HepG2 (cell line): ENCODE results near the gene CYBC1. TPM values are rescaled to one million over a fixed set of nuclear protein-coding genes. Genes with fewer than 3 reads are reported as not detected.

Source experiments
- ATAC-seq: fragments of 200-7000 bp; cut with Tn5 transposase; 3 replicates; pipeline ENCODE4 v1.9.1; 2020; ENCODE audit warnings: mild to moderate bottlenecking, moderate library complexity
- BruUV-seq: library from RNA; stranded (reverse); fragments of 400-500 nt; replicated peaks from 2 replicates; lab custom pipeline; 2021; lab: Mats Ljungman, UMichigan
- CTCF ChIA-PET: fragments of 300-600 bp; formaldehyde crosslinking; extraction: SDS; loops from one replicate; lab custom pipeline; 2021; ENCODE audit warnings: low total read pairs, inconsistent platforms, low intra/inter-chr PET ratio; lab: Yijun Ruan, JAX
- POLR2A ChIA-PET: fragments of 350-600 bp; sonication (Branson Sonifier 250); formaldehyde crosslinking; loops from one replicate; lab custom pipeline; 2020; ENCODE audit warnings: antibody characterized with exemption, inconsistent platforms; lab: Yijun Ruan, JAX
- DNase-seq: peaks from one replicate; pipeline ENCODE4 v3.0.0-alpha.2; 2015; ENCODE audit warnings: low spot score
- FAIRE-seq: peaks from 3 replicates; lab custom pipeline; 2011; peaks lifted over from hg19 to GRCh38; lab: Jason Lieb, UNC
- H2AFZ ChIP-seq: one replicate; pipeline ENCODE4 v1.6.1; 2011; ENCODE audit warnings: low read length, inconsistent platforms
- H3K27ac ChIP-seq: fragments of 300-600 bp; 3 replicates; pipeline ENCODE4 v1.8.0; 2011; ENCODE audit warnings: mixed run types, mild to moderate bottlenecking, mixed read lengths, low read length, inconsistent platforms; ENCODE audit not compliant: insufficient read depth; ENCODE audit errors: extremely low read length
- H3K27me3 ChIP-seq, 2 experiments: fragments of 200-600 bp in 1 of 2; 2 replicates in 1 of 2; 3 replicates in 1 of 2; pipeline versions ENCODE4 v1.6.0 to v1.8.0; 2011; ENCODE audit warnings: low read length in 2 of 2, mild to moderate bottlenecking in 2 of 2, moderate library complexity in 2 of 2, inconsistent platforms in 1 of 2; ENCODE audit not compliant: insufficient read depth in 2 of 2, control insufficient read depth in 1 of 2
- H3K36me3 ChIP-seq, 2 experiments: fragments of 200-600 bp in 1 of 2; replicated peaks in 1 of 2; 2 replicates in 1 of 2; 3 replicates in 1 of 2; pipeline versions ENCODE4 v1.5.1 to v1.8.0; 2011; ENCODE audit warnings: low read length in 2 of 2, inconsistent platforms in 1 of 2; ENCODE audit not compliant: insufficient read depth in 2 of 2, control insufficient read depth in 1 of 2
- H3K4me1 ChIP-seq: 2 replicates; pipeline ENCODE4 v1.5.1; 2012; ENCODE audit warnings: low read length, inconsistent platforms; ENCODE audit not compliant: insufficient read depth
- H3K4me2 ChIP-seq: 2 replicates; pipeline ENCODE4 v1.6.0; 2011; ENCODE audit warnings: low read depth, low read length, inconsistent platforms
- H3K4me3 ChIP-seq, 3 experiments: fragments of 200-600 bp in 1 of 3; sonication (generic), shearing (Covaris generic) in 1 of 3; replicated peaks in 1 of 3; 2 replicates each; pipeline ENCODE4 v1.5.1; 2011 to 2016; ENCODE audit warnings: low read length in 3 of 3, inconsistent platforms in 2 of 3, low read depth in 2 of 3, mild to moderate bottlenecking in 2 of 3, control low read depth in 1 of 3, mixed read lengths in 1 of 3; ENCODE audit not compliant: insufficient read depth in 1 of 3
- H3K79me2 ChIP-seq: one replicate; pipeline ENCODE4 v1.6.1; 2011; ENCODE audit warnings: low read length, inconsistent platforms; ENCODE audit not compliant: insufficient read depth
- H3K9ac ChIP-seq: 2 replicates; pipeline ENCODE4 v1.6.0; 2011; ENCODE audit warnings: mild to moderate bottlenecking, low read depth, low read length, inconsistent platforms; ENCODE audit not compliant: insufficient read depth
- H3K9me3 ChIP-seq: 2 replicates; pipeline ENCODE4 v1.5.1; 2012; ENCODE audit warnings: mild to moderate bottlenecking, low read length
- H4K20me1 ChIP-seq: 2 replicates; pipeline ENCODE4 v1.6.0; 2011; ENCODE audit warnings: inconsistent platforms, mild to moderate bottlenecking, low read length, moderate library complexity; ENCODE audit not compliant: insufficient read depth
- HOXA7 ChIP-seq: sonication (generic); formaldehyde crosslinking; IDR thresholded peaks from 2 replicates; pipeline ENCODE4 v1.8.1; 2022; ENCODE audit warnings: mild to moderate bottlenecking, missing genetic modification reagents, moderate library complexity
- KLF15 ChIP-seq: sonication (generic); formaldehyde crosslinking; IDR thresholded peaks from 2 replicates; pipeline ENCODE4 v1.8.1; 2023; ENCODE audit warnings: borderline replicate concordance, mild to moderate bottlenecking, inconsistent platforms, missing genetic modification reagents, mixed read lengths
- MED8 ChIP-seq: sonication (generic); formaldehyde crosslinking; IDR thresholded peaks from 2 replicates; pipeline ENCODE4 v1.8.1; 2023; ENCODE audit warnings: mild to moderate bottlenecking, missing genetic modification reagents; ENCODE audit not compliant: insufficient replicate concordance
- MZF1 ChIP-seq: sonication (generic); formaldehyde crosslinking; IDR thresholded peaks from 2 replicates; pipeline ENCODE4 v1.8.1; 2023; ENCODE audit warnings: mild to moderate bottlenecking, missing genetic modification reagents, borderline replicate concordance
- WGBS: methylation state at CpG from one replicate; pipeline ENCODE4 v1.1.6; 2017; ENCODE audit warnings: low lambda C conversion rate; 5-methylcytosine and 5-hydroxymethylcytosine counted together
- in situ Hi-C: cut with HindIII; loops from 2 replicates; pipeline ENCODE4 v1.10.0; 2017; ENCODE audit warnings: low pct_unique_long_range_greater_than_20kb; ENCODE audit not compliant: extremely low pct_ligation_motif_present
- intact Hi-C: fragments of 100-400 bp; cut with micrococcal nuclease; formaldehyde crosslinking; loops from one replicate; pipeline ENCODE4 v1.10.0; 2022; ENCODE audit not compliant: unreplicated experiment
- polyA plus RNA-seq, 8 experiments: library from polyadenylated mRNA; depleted of rRNA in 3 of 8; stranded (reverse) in 7 of 8; unstranded in 1 of 8; fragments of >200 nt; fragmentation: Illumina TruSeq in 4 of 8; extraction: Trizol in 4 of 8; gene quantifications; 2 replicates each; pipeline versions ENCODE4 v1.2.1 to v1.2.3, GENCODE V29; 2011 to 2016; ENCODE audit warnings: low read depth in 4 of 8, missing spikeins in 1 of 8, mixed read lengths in 1 of 8; ENCODE audit not compliant: insufficient read depth in 1 of 8
- total RNA-seq, 5 experiments: library from RNA; depleted of rRNA; stranded (reverse); fragments of >200 nt; fragmentation: Illumina TruSeq; extraction: Trizol; gene quantifications; 2 replicates each; pipeline ENCODE4 v1.2.3, GENCODE V29; 2016; ENCODE audit warnings: low read depth in 1 of 5
- TF ChIP-seq, protein P1 (sequence below): sonication (generic); formaldehyde crosslinking; IDR thresholded peaks from 2 replicates; pipeline ENCODE4 v1.4.0; 2020; ENCODE audit warnings: missing genetic modification reagents
- TF ChIP-seq, protein P2 (sequence below): sonication (generic); formaldehyde crosslinking; IDR thresholded peaks from 2 replicates; pipeline ENCODE4 v1.4.0; 2020; ENCODE audit warnings: low read depth, missing genetic modification reagents
- TF ChIP-seq, protein P3 (sequence below): IDR thresholded peaks from 2 replicates; pipeline ENCODE4 v1.6.1; 2016; ENCODE audit warnings: missing compliant biosample characterization, missing genetic modification reagents, borderline replicate concordance

CYBC1 gene
- total and polyA plus RNA-seq, 2 of the 13 experiments (the other 11 are each of a cell fraction or from before 2014, with no cell fraction given) = 43.4 to 44.1 TPM

DNA sequence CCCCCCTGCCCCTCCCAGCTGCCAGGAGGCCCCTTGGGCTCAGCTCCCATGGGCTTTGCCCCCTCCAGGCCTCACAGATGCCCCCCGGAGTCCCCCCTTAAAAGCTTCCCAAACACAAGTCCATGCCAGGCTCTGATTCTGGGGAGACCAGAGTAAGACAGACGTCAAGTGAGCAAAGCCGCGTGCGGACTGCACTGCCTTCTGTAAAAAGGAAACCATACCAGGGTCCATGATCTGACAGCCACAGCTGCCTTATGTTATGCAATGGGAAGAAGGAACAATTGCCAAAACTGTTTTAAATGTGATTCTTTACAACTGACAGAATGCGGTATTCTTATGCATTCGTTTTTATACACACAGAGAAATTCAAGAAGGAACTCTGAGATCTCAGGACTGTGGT is 50.3 kb downstream of the CYBC1 start:
- no peaks in the 10 kb centered on the region for H3K27me3 ChIP-seq
- DNase-seq (no peak), FAIRE-seq (no peak)
- H3K9me3 ChIP-seq = no peaks in the 10 kb centered on the region
- 90% methylated on average over 7 of the region's 7 CpGs for WGBS
- in situ Hi-C loops (no loop called here), intact Hi-C loops (no loop called here)
- CTCF ChIA-PET = no interaction called here
- no peak overlapping the region for H3K9ac ChIP-seq
- H3K27ac ChIP-seq = no peak overlapping the region
- H3K4me2 ChIP-seq = no peak overlapping the region
- H4K20me1 ChIP-seq = no peaks in the 10 kb centered on the region
- TF ChIP-seq, protein P1, sequence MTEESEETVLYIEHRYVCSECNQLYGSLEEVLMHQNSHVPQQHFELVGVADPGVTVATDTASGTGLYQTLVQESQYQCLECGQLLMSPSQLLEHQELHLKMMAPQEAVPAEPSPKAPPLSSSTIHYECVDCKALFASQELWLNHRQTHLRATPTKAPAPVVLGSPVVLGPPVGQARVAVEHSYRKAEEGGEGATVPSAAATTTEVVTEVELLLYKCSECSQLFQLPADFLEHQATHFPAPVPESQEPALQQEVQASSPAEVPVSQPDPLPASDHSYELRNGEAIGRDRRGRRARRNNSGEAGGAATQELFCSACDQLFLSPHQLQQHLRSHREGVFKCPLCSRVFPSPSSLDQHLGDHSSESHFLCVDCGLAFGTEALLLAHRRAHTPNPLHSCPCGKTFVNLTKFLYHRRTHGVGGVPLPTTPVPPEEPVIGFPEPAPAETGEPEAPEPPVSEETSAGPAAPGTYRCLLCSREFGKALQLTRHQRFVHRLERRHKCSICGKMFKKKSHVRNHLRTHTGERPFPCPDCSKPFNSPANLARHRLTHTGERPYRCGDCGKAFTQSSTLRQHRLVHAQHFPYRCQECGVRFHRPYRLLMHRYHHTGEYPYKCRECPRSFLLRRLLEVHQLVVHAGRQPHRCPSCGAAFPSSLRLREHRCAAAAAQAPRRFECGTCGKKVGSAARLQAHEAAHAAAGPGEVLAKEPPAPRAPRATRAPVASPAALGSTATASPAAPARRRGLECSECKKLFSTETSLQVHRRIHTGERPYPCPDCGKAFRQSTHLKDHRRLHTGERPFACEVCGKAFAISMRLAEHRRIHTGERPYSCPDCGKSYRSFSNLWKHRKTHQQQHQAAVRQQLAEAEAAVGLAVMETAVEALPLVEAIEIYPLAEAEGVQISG (CRISPR knock-in tag) = no peak
- no peak for TF ChIP-seq MED8 (CRISPR knock-in tag)
- no peak for TF ChIP-seq HOXA7 (CRISPR knock-in tag)
- TF ChIP-seq, protein P2, sequence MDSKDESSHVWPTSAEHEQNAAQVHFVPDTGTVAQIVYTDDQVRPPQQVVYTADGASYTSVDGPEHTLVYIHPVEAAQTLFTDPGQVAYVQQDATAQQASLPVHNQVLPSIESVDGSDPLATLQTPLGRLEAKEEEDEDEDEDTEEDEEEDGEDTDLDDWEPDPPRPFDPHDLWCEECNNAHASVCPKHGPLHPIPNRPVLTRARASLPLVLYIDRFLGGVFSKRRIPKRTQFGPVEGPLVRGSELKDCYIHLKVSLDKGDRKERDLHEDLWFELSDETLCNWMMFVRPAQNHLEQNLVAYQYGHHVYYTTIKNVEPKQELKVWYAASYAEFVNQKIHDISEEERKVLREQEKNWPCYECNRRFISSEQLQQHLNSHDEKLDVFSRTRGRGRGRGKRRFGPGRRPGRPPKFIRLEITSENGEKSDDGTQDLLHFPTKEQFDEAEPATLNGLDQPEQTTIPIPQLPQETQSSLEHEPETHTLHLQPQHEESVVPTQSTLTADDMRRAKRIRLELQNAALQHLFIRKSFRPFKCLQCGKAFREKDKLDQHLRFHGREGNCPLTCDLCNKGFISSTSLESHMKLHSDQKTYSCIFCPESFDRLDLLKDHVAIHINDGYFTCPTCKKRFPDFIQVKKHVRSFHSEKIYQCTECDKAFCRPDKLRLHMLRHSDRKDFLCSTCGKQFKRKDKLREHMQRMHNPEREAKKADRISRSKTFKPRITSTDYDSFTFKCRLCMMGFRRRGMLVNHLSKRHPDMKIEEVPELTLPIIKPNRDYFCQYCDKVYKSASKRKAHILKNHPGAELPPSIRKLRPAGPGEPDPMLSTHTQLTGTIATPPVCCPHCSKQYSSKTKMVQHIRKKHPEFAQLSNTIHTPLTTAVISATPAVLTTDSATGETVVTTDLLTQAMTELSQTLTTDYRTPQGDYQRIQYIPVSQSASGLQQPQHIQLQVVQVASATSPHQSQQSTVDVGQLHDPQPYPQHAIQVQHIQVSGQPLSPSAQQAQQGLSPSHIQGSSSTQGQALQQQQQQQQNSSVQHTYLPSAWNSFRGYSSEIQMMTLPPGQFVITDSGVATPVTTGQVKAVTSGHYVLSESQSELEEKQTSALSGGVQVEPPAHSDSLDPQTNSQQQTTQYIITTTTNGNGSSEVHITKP (CRISPR knock-in tag) = no peak
- TF ChIP-seq, protein P3, sequence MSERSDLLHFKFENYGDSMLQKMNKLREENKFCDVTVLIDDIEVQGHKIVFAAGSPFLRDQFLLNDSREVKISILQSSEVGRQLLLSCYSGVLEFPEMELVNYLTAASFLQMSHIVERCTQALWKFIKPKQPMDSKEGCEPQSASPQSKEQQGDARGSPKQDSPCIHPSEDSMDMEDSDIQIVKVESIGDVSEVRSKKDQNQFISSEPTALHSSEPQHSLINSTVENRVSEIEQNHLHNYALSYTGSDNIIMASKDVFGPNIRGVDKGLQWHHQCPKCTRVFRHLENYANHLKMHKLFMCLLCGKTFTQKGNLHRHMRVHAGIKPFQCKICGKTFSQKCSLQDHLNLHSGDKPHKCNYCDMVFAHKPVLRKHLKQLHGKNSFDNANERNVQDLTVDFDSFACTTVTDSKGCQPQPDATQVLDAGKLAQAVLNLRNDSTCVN = no peak
- no peak for TF ChIP-seq KLF15 (CRISPR knock-in tag)
- no peak for TF ChIP-seq MZF1 (CRISPR knock-in tag)
- TF ChIP-seq, all 625 proteins: peak for 0
- ATAC-seq = no peak
- peaks cover 13% of the 10 kb centered on the region for H3K4me1 ChIP-seq
- H3K4me3 ChIP-seq = no peak overlapping the region
- H3K79me2 ChIP-seq = no peaks in the 10 kb centered on the region
- H3K36me3 ChIP-seq = peaks cover 19 to 23% of the 10 kb centered on the region in 2 experiments; a peak in 4 of 5 replicates
- no TSS peak for BruUV-seq
- POLR2A ChIA-PET = no interaction called here
- no peak overlapping the region for H2AFZ ChIP-seq
